OCI-LY1 (cell line): ENCODE data around the gene GSTM2.

Experiments used
- CTCF ChIP-seq: fragments of 200-600 bp; sonication (generic), shearing (Covaris generic); IDR thresholded peaks from 2 replicates; pipeline ENCODE4 v1.5.1; 2017; ENCODE audit warnings: mild to moderate bottlenecking, antibody characterized with exemption, low read length, moderate library complexity, mixed read lengths
- EZH2 ChIP-seq: fragments of 200-600 bp; sonication (generic), shearing (Covaris generic); IDR thresholded peaks from 2 replicates; pipeline ENCODE4 v1.8.0; 2017; ENCODE audit warnings: borderline replicate concordance, mixed run types, mild to moderate bottlenecking, antibody characterized with exemption, low read length, moderate library complexity, mixed read lengths

- TF ChIP-seq CTCF (no peak), EZH2 (no peak)
These were observed 28.0 kb upstream of the GSTM2 start for GRCh38 chr1:109639841-109640184.
